Sigmoid colon (tissue), 7 donors: ENCODE data around the gene NADK. TPM values are rescaled to one million over a fixed set of nuclear protein-coding genes. Genes with fewer than 3 reads are reported as not detected.

Experiments used
- DNase-seq: peaks from one replicate; pipeline ENCODE4 v3.0.0-alpha.2; 2019
- H3K27ac ChIP-seq, 4 donors: fragments of 200-600 bp; sonication (generic); one replicate each; pipeline ENCODE4 v1.5.1; 2016 to 2019; ENCODE audit warnings: mild to moderate bottlenecking in 1 of 4
- H3K27me3 ChIP-seq, 3 donors: fragments of 200-600 bp; sonication (generic); one replicate each; pipeline ENCODE4 v1.5.1; 2019; ENCODE audit warnings: mild to moderate bottlenecking in 1 of 3
- H3K36me3 ChIP-seq, 4 donors: fragments of 200-600 bp; sonication (generic); one replicate each; pipeline ENCODE4 v1.5.1; 2016 to 2019
- H3K4me1 ChIP-seq, 4 donors: fragments of 200-600 bp; sonication (generic); one replicate each; pipeline ENCODE4 v1.5.1; 2017 to 2019
- H3K4me3 ChIP-seq, 4 donors: fragments of 200-600 bp; sonication (generic); one replicate each; pipeline ENCODE4 v1.5.1; 2017 to 2019; ENCODE audit warnings: mild to moderate bottlenecking in 2 of 4, moderate library complexity in 1 of 4
- H3K9me3 ChIP-seq, 4 donors: fragments of 200-600 bp in 3 of 4; sonication (generic) in 3 of 4; one replicate each; pipeline versions ENCODE4 v1.5.1 to v1.6.1; 2013 to 2019
- EP300 ChIP-seq, 4 donors: sonication (generic); formaldehyde crosslinking; IDR thresholded peaks; one replicate each; pipeline ENCODE4 v1.6.1; 2017; ENCODE audit warnings: antibody characterized with exemption in 4 of 4
- POLR2A ChIP-seq, 2 donors: fragments of 450-650 bp; IDR thresholded peaks; one replicate each; pipeline ENCODE4 v1.6.1; 2016; ENCODE audit warnings: antibody characterized with exemption in 2 of 2, mild to moderate bottlenecking in 2 of 2, moderate library complexity in 2 of 2
- POLR2AphosphoS5 ChIP-seq, 4 donors: sonication (generic); formaldehyde crosslinking; IDR thresholded peaks; one replicate each; pipeline ENCODE4 v1.6.1; 2017; ENCODE audit warnings: antibody characterized with exemption in 4 of 4
- WGBS, 2 donors: extraction: QIAGEN DNeasy Blood & Tissue Kit; methylation state at CpG; one replicate each; pipeline ENCODE4 v1.1.7; 2013; 5-methylcytosine and 5-hydroxymethylcytosine counted together
- intact Hi-C: fragments of 100-400 bp; cut with DNase I; formaldehyde crosslinking; loops from one replicate; pipeline ENCODE4 v1.15.1; 2023
- polyA plus RNA-seq, 3 donors: library from polyadenylated mRNA; stranded (reverse); fragments of 200-250 nt; gene quantifications; one replicate each; pipeline ENCODE4 v1.2.3, GENCODE V29; 2013
- total RNA-seq, 4 donors: library from RNA; depleted of rRNA; stranded (reverse); fragments of >200 nt; gene quantifications; one replicate each; pipeline ENCODE4 v1.1.0, GENCODE V29; 2016
- TF ChIP-seq, protein P1 (sequence below), 4 experiments: fragments of 450-650 bp in 3 of 4; fragments of 200-600 bp in 1 of 4; IDR thresholded peaks; one replicate each; pipeline ENCODE4 v1.5.1; 2016 to 2019; ENCODE audit warnings: antibody characterized with exemption in 4 of 4, mild to moderate bottlenecking in 3 of 4, moderate library complexity in 2 of 4
- donor health status: healthy with polysubstance abuse.
- donor health status: Bipolar disorder and iron deficiency.
- donor health status: healthy.

The NADK gene
- total and polyA plus RNA-seq, 7 donors, result 34.9 to 121 (median 66.7) TPM

DNA sequence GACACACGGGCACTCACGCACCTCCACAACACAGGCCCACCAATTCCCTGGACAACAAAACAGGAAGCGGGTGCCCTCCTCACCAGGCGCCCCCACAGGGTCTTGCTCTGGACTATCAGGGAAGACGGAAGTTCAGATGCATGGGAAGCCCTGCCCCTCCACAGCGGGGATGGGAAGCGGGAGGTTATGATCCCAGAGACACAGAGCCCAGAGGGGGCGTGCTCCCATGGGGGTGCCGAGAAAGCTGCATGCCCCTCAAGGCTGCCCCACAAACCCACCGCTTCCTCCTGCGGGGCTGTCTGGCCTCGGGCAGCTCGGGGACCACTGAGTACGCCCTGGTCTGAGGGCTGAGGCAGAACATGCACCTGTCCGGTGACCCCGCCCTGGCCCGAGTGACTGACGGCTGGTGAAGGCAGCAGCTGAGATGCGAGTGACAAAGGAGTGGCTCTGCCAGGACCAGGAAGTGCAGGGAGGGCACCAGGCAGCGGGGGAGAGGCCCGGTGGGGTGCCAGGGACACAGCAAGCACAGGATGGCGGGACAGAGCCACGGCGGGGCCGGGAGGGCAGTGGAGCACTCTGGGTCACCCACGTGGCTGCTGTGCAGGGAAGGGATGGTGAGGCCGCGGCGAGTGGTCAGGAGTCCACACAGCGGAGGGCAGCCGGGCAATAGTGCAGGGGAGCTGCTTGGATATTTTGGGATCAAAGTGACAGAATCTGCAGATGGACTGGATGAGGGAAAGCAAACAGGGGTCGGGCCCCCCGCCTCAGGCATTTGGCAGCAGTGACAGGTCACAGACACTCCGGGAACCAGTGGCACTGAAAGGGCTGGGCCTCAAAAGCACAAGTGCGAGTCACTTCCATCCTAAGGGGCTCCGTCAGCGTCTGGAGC is 18.6 kb downstream of the NADK start:
- peaks cover 19 to 98% (median 57%) of the 10 kb centered on the region in 4 donors for H3K36me3 ChIP-seq
- intact Hi-C loops, result no loop called here
- no peak overlapping the region for H3K27ac ChIP-seq

DNA sequence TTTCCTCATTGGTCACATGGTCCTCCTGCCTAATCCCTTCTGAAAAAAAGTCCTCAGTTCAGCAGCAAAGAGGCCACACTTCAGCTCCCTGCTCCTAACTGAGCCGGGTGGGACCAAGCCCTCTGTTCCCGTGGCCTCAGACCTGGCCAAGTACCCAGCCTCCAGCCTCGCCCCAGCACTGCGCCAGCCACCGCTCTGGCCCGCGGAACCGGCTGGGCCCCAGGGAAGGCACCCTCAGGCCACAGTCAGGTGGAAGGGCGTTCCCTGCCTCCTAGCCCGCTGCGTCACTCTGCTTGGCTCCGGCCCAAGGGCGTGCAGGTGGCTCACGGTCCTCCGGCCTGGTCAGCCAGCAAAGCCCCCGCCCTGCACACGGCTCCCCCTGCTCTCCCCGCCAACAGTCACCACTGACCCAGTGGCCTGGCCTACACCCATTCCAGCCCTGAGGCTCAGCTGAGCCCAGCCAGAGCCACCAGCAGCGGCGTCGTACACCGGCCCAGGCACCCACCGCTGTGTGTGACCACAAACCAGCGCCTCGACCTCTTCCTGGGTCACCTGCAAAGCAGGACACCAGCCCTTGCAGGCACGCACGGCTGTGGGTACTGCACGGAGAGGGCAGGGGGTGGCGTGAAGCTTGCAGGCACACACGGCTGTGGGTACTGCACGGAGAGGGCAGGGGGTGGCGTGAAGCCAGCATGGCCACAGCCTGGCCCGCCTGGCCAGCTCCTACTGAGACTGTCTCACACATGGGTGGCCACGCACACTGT is 19.4 kb downstream of the NADK start:
- WGBS, 2 donors, result 16 to 65% methylated on average over 34 of the region's 34 CpGs
- H3K4me3 ChIP-seq, result no peak overlapping the region
- H3K36me3 ChIP-seq, result peaks cover 26 to 98% (median 57%) of the 10 kb centered on the region in 4 donors
- TF ChIP-seq POLR2A (IDR thresholded peaks at IDR 0.05), result peak in 1 of 2 donors; percentile 12
- no peak for TF ChIP-seq EP300 (IDR thresholded peaks at IDR 0.05)
- peak in 1 of 4 donors; percentile 23 for TF ChIP-seq POLR2AphosphoS5 (IDR thresholded peaks at IDR 0.05)
- peak overlapping the region in 2 of 4 donors; percentile 29 to 42 for H3K27ac ChIP-seq
- H3K4me1 ChIP-seq, result no peaks in the 10 kb centered on the region
- H3K27me3 ChIP-seq, result no peaks in the 10 kb centered on the region
- no peaks in the 10 kb centered on the region for H3K9me3 ChIP-seq
- intact Hi-C loops, result no loop called here
- DNase-seq, result peak; percentile 68

More for the DNA sequence above, 18.6 kb downstream of the NADK start:
- no peaks in the 10 kb centered on the region for H3K4me1 ChIP-seq
- H3K4me3 ChIP-seq, result no peak overlapping the region
- TF ChIP-seq POLR2AphosphoS5 (IDR thresholded peaks at IDR 0.05), result no peak
- TF ChIP-seq POLR2A (IDR thresholded peaks at IDR 0.05), result peak in 1 of 2 donors; percentile 6
- WGBS, 2 donors, result 47 to 81% methylated on average over 37 of the region's 37 CpGs
- no peaks in the 10 kb centered on the region for H3K9me3 ChIP-seq
- no peak for DNase-seq
- no peaks in the 10 kb centered on the region for H3K27me3 ChIP-seq

DNA sequence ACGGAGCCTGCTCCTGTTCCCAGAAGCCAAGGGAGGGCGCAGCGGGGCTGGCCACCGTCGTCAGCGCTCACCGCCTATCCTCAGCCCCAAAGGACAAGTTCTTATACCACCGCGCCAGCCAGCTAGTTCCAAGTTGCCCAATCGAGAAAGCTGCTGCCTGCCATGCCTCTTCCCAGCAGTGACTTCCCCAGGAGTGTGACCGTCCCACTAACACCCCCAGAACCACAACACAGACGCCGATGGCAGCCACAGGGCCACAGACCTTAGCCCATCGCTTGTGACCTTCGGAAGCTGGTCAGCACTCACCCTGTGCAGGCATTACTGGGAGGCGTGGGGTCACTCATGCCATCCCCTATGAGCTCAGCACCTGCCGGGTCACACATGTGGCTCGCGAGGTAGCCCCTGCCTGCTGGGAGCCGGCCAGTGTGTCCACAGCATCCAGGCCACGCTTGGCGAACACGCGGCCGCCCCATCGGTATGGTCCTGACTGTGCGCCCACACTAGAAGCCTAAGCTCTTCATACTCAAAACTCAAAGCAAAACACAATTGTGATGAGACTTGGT is 20.1 kb downstream of the NADK start:
- TF ChIP-seq POLR2A (IDR thresholded peaks at IDR 0.05) (no peak), EP300 (IDR thresholded peaks at IDR 0.05) (no peak)
- 62 to 89% methylated on average over 27 of the region's 27 CpGs for whole genome bisulfite sequencing, 2 donors
- no peak overlapping the region for H3K4me3 ChIP-seq
- H3K9me3 ChIP-seq, result no peaks in the 10 kb centered on the region
- intact Hi-C loops, result no loop called here
- DNase-seq, result no peak
- H3K4me1 ChIP-seq, result no peaks in the 10 kb centered on the region
- no peaks in the 10 kb centered on the region for H3K27me3 ChIP-seq
- peak overlapping the region in 2 of 4 donors; percentile 29 to 42 for H3K27ac ChIP-seq
- H3K36me3 ChIP-seq, result peaks cover 34 to 98% (median 61%) of the 10 kb centered on the region in 4 donors

DNA sequence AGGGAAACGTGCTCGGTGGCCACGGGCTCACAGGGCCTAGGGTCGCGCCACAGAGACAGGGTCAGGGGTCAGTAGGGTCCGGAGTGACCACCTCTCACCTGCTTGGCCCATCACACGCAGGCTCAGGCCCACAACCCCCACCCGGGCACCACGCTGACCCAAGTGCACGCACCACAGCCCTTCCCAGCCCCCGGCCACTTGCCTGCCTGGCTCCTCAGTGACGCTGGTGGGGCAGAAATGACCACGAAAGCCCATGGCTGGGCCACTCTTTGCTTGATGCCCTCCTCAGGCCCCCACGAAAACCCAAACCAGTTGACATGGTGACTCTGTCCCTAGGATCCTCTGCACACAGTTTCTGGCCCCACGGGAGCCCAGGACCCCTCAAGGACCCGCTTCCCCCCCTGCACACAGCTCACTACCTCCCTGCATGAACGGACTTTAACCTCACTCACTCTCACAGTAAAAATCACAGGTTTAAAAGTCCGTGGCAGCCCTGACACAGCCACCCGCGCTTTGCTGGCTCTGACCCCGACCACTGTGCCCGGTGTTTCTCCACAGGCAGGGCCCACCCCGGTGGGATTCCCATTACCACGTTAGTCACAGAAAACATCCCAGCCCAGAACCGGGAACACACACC is 20.7 kb downstream of the NADK start:
- Histone ChIP-seq H3K27me3 (no peaks in the 10 kb centered on the region), H3K36me3 (peaks cover 35 to 98% (median 66%) of the 10 kb centered on the region in 4 donors), H3K4me3 (no peak overlapping the region), H3K27ac (no peak overlapping the region), H3K4me1 (no peaks in the 10 kb centered on the region), H3K9me3 (no peaks in the 10 kb centered on the region)
- 67 to 90% methylated on average over 25 of the region's 25 CpGs for WGBS, 2 donors
- no peak for DNase-seq
- intact Hi-C loops, result no loop called here
- TF ChIP-seq POLR2A (IDR thresholded peaks at IDR 0.05) (no peak), EP300 (IDR thresholded peaks at IDR 0.05) (no peak), POLR2AphosphoS5 (IDR thresholded peaks at IDR 0.05) (no peak)
- TF ChIP-seq, protein P1, sequence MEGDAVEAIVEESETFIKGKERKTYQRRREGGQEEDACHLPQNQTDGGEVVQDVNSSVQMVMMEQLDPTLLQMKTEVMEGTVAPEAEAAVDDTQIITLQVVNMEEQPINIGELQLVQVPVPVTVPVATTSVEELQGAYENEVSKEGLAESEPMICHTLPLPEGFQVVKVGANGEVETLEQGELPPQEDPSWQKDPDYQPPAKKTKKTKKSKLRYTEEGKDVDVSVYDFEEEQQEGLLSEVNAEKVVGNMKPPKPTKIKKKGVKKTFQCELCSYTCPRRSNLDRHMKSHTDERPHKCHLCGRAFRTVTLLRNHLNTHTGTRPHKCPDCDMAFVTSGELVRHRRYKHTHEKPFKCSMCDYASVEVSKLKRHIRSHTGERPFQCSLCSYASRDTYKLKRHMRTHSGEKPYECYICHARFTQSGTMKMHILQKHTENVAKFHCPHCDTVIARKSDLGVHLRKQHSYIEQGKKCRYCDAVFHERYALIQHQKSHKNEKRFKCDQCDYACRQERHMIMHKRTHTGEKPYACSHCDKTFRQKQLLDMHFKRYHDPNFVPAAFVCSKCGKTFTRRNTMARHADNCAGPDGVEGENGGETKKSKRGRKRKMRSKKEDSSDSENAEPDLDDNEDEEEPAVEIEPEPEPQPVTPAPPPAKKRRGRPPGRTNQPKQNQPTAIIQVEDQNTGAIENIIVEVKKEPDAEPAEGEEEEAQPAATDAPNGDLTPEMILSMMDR (IDR thresholded peaks at IDR 0.05), result no peak

DNA sequence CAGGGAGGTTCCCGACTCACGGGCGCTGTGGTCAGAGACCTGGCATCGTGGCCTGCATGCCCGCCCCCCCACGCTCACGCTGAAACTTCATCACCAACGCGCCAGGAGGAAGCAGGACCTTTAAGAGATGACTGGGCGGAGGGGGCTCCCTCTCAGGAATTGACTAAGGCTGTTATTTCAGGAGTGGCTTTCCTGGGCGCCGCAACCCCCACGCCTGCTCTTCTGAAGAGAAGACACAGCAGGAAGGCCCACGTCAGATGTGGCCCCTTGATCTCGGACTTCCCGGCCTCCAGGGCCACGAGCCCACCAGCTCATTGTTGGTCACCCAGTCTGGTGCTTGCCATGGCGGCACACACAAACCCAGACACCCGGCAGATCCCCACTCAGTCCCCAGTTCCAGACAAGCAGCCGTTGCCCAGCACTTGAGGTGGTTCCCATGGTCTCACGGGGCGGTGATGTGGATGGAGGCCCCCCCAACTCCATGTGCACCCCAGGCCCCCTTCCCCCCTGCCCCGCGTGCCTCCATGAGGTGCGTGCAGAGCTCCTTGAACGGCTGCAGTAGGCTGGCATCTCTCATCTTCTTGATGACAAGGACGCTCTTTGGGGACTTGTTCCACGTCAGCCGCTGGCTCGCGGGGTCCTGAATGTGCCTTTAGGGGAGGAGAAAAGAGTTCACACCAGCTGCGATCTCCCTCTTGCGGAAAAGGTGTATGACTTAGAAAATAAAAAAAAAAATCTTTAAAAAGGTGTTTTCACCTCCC is 21.4 kb downstream of the NADK start:
- TF ChIP-seq, protein P1 (IDR thresholded peaks at IDR 0.05), result no peak
- TF ChIP-seq POLR2A (IDR thresholded peaks at IDR 0.05) (no peak), EP300 (IDR thresholded peaks at IDR 0.05) (no peak), POLR2AphosphoS5 (IDR thresholded peaks at IDR 0.05) (no peak)
- Histone ChIP-seq H3K9me3 (no peaks in the 10 kb centered on the region), H3K27me3 (no peaks in the 10 kb centered on the region), H3K27ac (no peak overlapping the region), H3K4me1 (no peaks in the 10 kb centered on the region), H3K4me3 (no peak overlapping the region), H3K36me3 (peaks cover 35 to 97% (median 68%) of the 10 kb centered on the region in 4 donors)
- 92% methylated on average over 33 of the region's 33 CpGs for WGBS, 2 donors
- intact Hi-C loops, result no loop called here
- no peak for DNase-seq
